A549 (cell line): ENCODE data around the gene C1orf35. TPM values are rescaled to one million over a fixed set of nuclear protein-coding genes. Genes with fewer than 3 reads are reported as not detected.

Experiments
- ATAC-seq, 2 experiments: fragments of 200-7000 bp in 1 of 2; fragments of >200 bp in 1 of 2; cut with Nextera tagmentation in 1 of 2; cut with Tn5 transposase in 1 of 2; 3 replicates each; pipeline versions ENCODE4 v1.8.0 to v1.9.1; 2018 to 2020; ENCODE audit warnings: mild to moderate bottlenecking in 1 of 2, moderate library complexity in 1 of 2
- CTCF ChIA-PET: fragments of 300-600 bp; sonication (Branson Sonifier 250); formaldehyde crosslinking; extraction: SDS; loops from one replicate; lab custom pipeline; 2021; ENCODE audit warnings: antibody characterized with exemption, inconsistent platforms; lab: Yijun Ruan, JAX
- POLR2A ChIA-PET: fragments of 350-600 bp; formaldehyde crosslinking; extraction: SDS; loops from one replicate; lab custom pipeline; 2021; ENCODE audit warnings: antibody characterized with exemption, inconsistent platforms; lab: Yijun Ruan, JAX
- DNase-seq, 2 experiments: peaks; one replicate each; pipeline versions ENCODE4 v3.0.0 to v3.0.0-alpha.2; 2011 to 2016; ENCODE audit warnings: low read depth in 1 of 2, low spot score in 1 of 2
- FAIRE-seq: peaks from 2 replicates; lab custom pipeline; 2011; peaks lifted over from hg19 to GRCh38; lab: Jason Lieb, UNC
- H3K27ac ChIP-seq, 2 experiments: fragments of >200 bp; sonication (Bioruptor Twin); formaldehyde crosslinking; 3 replicates each; pipeline ENCODE4 v1.5.1; 2016 to 2017
- H3K4me1 ChIP-seq: fragments of >200 bp; sonication (Bioruptor Twin); formaldehyde crosslinking; 3 replicates; pipeline ENCODE4 v1.6.1; 2016
- H3K4me2 ChIP-seq: fragments of >200 bp; sonication (Bioruptor Twin); formaldehyde crosslinking; 3 replicates; pipeline ENCODE4 v1.6.1; 2016
- H3K4me3 ChIP-seq: fragments of >200 bp; sonication (Bioruptor Twin); formaldehyde crosslinking; 3 replicates; pipeline ENCODE4 v1.5.1; 2016
- H3K9me3 ChIP-seq: fragments of >200 bp; sonication (Bioruptor Twin); formaldehyde crosslinking; 3 replicates; pipeline ENCODE4 v1.6.1; 2016
- BHLHE40 ChIP-seq: IDR thresholded peaks from 2 replicates; pipeline ENCODE4 v1.6.1; 2012; ENCODE audit warnings: low read depth, low read length, inconsistent platforms
- CBX2 ChIP-seq: fragments of 200-600 bp; sonication (generic); IDR thresholded peaks from 2 replicates; pipeline ENCODE4 v1.6.1; 2016; ENCODE audit warnings: low read depth, mild to moderate bottlenecking, borderline replicate concordance
- CBX8 ChIP-seq: fragments of 200-600 bp; sonication (generic); IDR thresholded peaks from 2 replicates; pipeline ENCODE4 v1.6.1; 2016
- CHD2 ChIP-seq: fragments of 150-350 bp; IDR thresholded peaks from 2 replicates; pipeline ENCODE4 v1.6.1; 2014; ENCODE audit warnings: low read length; ENCODE audit not compliant: partially characterized antibody
- EHF ChIP-seq: fragments of 250-450 bp; sonication (Bioruptor Pico); IDR thresholded peaks from 2 replicates; pipeline ENCODE4 v1.5.0; 2020; ENCODE audit warnings: mild to moderate bottlenecking
- EP300 ChIP-seq, 2 experiments: fragments of >200 bp; sonication (Bioruptor Twin); formaldehyde crosslinking; IDR thresholded peaks; 2 replicates in 1 of 2; 3 replicates in 1 of 2; pipeline ENCODE4 v1.6.1; 2016 to 2017
- ESRRA ChIP-seq: fragments of 150-350 bp; IDR thresholded peaks from 2 replicates; pipeline ENCODE4 v1.6.1; 2014; ENCODE audit warnings: mild to moderate bottlenecking, low read length, borderline replicate concordance
- FOXS1 ChIP-seq: fragments of 250-450 bp; sonication (Bioruptor Pico); IDR thresholded peaks from 2 replicates; pipeline ENCODE4 v1.5.0; 2020; ENCODE audit warnings: mild to moderate bottlenecking, moderate library complexity
- GATA3 ChIP-seq: IDR thresholded peaks from 2 replicates; pipeline ENCODE4 v1.6.1; 2012; ENCODE audit warnings: borderline replicate concordance
- HDAC2 ChIP-seq: fragments of 200-600 bp; sonication (generic); IDR thresholded peaks from 2 replicates; pipeline ENCODE4 v1.6.1; 2016
- HOXA7 ChIP-seq: fragments of 250-450 bp; sonication (Bioruptor Pico); IDR thresholded peaks from 2 replicates; pipeline ENCODE4 v1.5.0; 2020; ENCODE audit warnings: mild to moderate bottlenecking, moderate library complexity
- HOXB5 ChIP-seq: fragments of 250-450 bp; sonication (Bioruptor Pico); IDR thresholded peaks from 2 replicates; pipeline ENCODE4 v1.5.0; 2020; ENCODE audit warnings: mild to moderate bottlenecking, moderate library complexity
- JUN ChIP-seq, 2 experiments: fragments of >200 bp; sonication (Bioruptor Twin); formaldehyde crosslinking; IDR thresholded peaks; 2 replicates in 1 of 2; 3 replicates in 1 of 2; pipeline ENCODE4 v1.6.1; 2016 to 2017
- NFE2L2 ChIP-seq: fragments of 150-350 bp; conservative IDR thresholded peaks from 2 replicates; pipeline ENCODE4 v1.6.1; 2014; ENCODE audit warnings: low read length
- PHF8 ChIP-seq: fragments of 200-600 bp; sonication (generic); IDR thresholded peaks from 2 replicates; pipeline ENCODE4 v1.6.1; 2016; ENCODE audit warnings: low read depth, mild to moderate bottlenecking, antibody characterized with exemption, moderate library complexity, borderline replicate concordance
- POLR2AphosphoS2 ChIP-seq: conservative IDR thresholded peaks from 2 replicates; pipeline ENCODE4 v1.6.1; 2012; ENCODE audit warnings: low read length, improper control_type of control experiment, inconsistent platforms
- RAD21 ChIP-seq, 2 experiments: fragments of >200 bp in 1 of 2; sonication (Bioruptor Twin) in 1 of 2; formaldehyde crosslinking in 1 of 2; IDR thresholded peaks in 1 of 2; conservative IDR thresholded peaks in 1 of 2; 2 replicates in 1 of 2; 3 replicates in 1 of 2; pipeline ENCODE4 v1.6.1; 2012 to 2018; ENCODE audit warnings: inconsistent platforms in 1 of 2
- RARB ChIP-seq: fragments of 250-450 bp; sonication (Bioruptor Pico); IDR thresholded peaks from 2 replicates; pipeline ENCODE4 v1.8.0; 2021; ENCODE audit warnings: mild to moderate bottlenecking, moderate library complexity
- TFCP2L1 ChIP-seq: fragments of 250-450 bp; sonication (Bioruptor Pico); IDR thresholded peaks from 2 replicates; pipeline ENCODE4 v1.5.0; 2021; ENCODE audit warnings: mild to moderate bottlenecking
- TP53 ChIP-seq: fragments of 250-450 bp; sonication (Bioruptor Pico); IDR thresholded peaks from 2 replicates; pipeline ENCODE4 v1.5.0; 2021; ENCODE audit warnings: mild to moderate bottlenecking, moderate library complexity
- ZFP36 ChIP-seq: fragments of 450-650 bp; IDR thresholded peaks from 2 replicates; pipeline ENCODE4 v1.6.1; 2014; ENCODE audit warnings: borderline replicate concordance; ENCODE audit not compliant: partially characterized antibody
- WGBS: methylation state at CpG from one replicate; pipeline ENCODE4 v1.1.6; 2017; ENCODE audit errors: missing lambda C conversion rate; 5-methylcytosine and 5-hydroxymethylcytosine counted together
- polyA plus RNA-seq, 4 experiments: library from polyadenylated mRNA; depleted of rRNA in 3 of 4; stranded (reverse); fragments of >200 nt; fragmentation: RNase III in 1 of 4; extraction: RNeasy Plus Mini Kit Qiagen cat#74134 plus additional on column Dnase treatment in 1 of 4; gene quantifications; 2 replicates in 3 of 4; 3 replicates in 1 of 4; pipeline ENCODE4 v1.2.3, GENCODE V29; 2011 to 2017
- TF ChIP-seq, protein P1 (sequence below): IDR thresholded peaks from 2 replicates; pipeline ENCODE4 v1.6.1; 2012
- TF ChIP-seq, protein P2 (sequence below): fragments of 450-650 bp; IDR thresholded peaks from 2 replicates; pipeline ENCODE4 v1.6.1; 2014; ENCODE audit warnings: antibody characterized with exemption
- TF ChIP-seq, protein P3 (sequence below): IDR thresholded peaks from 2 replicates; pipeline ENCODE4 v1.6.1; 2012
- TF ChIP-seq, protein P4 (sequence below): fragments of 200-600 bp; sonication (generic); IDR thresholded peaks from 2 replicates; pipeline ENCODE4 v1.6.1; 2016; ENCODE audit warnings: antibody characterized with exemption, mild to moderate bottlenecking, moderate library complexity
- TF ChIP-seq, protein P5 (sequence below): fragments of 250-450 bp; sonication (Bioruptor Pico); IDR thresholded peaks from 2 replicates; pipeline ENCODE4 v1.5.0; 2021; ENCODE audit warnings: mild to moderate bottlenecking, moderate library complexity, borderline replicate concordance

C1orf35 gene
- polyA plus RNA-seq, 2 of the 4 experiments (the other 2 are of a cell fraction): 9.8 to 28.9 TPM

DNA sequence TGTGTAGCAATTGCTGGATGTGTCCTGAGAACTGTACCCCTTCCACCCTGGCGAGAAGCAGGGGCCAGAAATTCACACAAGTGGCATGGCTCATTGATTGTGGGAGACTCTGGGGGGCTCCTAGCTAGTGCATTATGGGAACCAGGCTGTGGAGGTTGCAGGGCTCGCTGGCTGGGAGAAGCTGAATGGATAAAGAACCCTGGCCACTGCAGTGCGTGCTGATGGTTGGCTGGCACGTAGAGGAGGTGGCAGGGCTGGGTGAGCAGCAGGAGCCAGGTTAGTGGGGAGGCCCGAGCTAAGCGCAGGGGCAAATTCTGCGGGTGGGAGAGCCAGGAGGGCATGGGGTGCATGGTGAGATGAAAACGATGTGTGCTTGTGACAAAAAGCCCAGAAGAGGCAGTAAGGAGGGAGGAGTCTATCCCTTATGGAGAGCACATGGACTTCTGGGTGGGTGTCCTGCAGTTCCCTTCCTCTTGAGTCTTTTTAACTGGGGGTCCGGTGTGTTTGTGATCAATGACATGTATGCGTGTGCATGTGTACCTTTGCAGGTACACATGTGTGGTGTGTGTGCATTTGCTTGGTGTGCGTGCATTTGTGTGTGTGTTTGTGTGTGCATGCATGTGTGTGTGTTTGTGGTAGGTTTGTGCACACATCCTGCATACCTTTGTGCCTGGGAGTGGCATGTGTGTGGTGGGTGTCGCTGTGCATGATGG lies 40.5 kb upstream of the C1orf35 start:
- DNase-seq (no peak), ATAC-seq (no peak), FAIRE-seq (no peak)
- H3K4me1 ChIP-seq: peaks cover 14% of the 10 kb centered on the region
- TF ChIP-seq ZFP36: no peak
- no peak for TF ChIP-seq BHLHE40
- no peak for TF ChIP-seq NFE2L2
- no peak for TF ChIP-seq FOXS1 (CRISPR knock-in tag)
- no peak for TF ChIP-seq EHF
- TF ChIP-seq PHF8: no peak
- TF ChIP-seq, protein P1, sequence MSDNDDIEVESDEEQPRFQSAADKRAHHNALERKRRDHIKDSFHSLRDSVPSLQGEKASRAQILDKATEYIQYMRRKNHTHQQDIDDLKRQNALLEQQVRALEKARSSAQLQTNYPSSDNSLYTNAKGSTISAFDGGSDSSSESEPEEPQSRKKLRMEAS: no peak
- TF ChIP-seq HOXB5 (CRISPR knock-in tag): no peak
- TF ChIP-seq HOXA7: no peak
- TF ChIP-seq CBX2: no peak
- TF ChIP-seq, protein P2, sequence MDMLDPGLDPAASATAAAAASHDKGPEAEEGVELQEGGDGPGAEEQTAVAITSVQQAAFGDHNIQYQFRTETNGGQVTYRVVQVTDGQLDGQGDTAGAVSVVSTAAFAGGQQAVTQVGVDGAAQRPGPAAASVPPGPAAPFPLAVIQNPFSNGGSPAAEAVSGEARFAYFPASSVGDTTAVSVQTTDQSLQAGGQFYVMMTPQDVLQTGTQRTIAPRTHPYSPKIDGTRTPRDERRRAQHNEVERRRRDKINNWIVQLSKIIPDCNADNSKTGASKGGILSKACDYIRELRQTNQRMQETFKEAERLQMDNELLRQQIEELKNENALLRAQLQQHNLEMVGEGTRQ: no peak
- TF ChIP-seq HDAC2: no peak
- no peak for TF ChIP-seq CHD2
- no peak for TF ChIP-seq EP300 (IDR thresholded peaks at IDR 0.05)
- no peak overlapping the region for H3K4me3 ChIP-seq
- H3K9me3 ChIP-seq: no peaks in the 10 kb centered on the region
- WGBS: 92% methylated on average over 12 of the region's 12 CpGs
- CTCF ChIA-PET: interaction anchor here (0.8 kb wide), 1 partner anchor 144 kb away, joined by 3 read pairs; no protein-coding TSS in a partner anchor
- H3K27ac ChIP-seq: no peak overlapping the region
- POLR2A ChIA-PET: interaction anchor here (3.0 kb wide), 1 partner anchor 22 kb away, joined by 12 read pairs; the partner anchor contains the start of gene IBA57
- H3K4me2 ChIP-seq: no peak overlapping the region

DNA sequence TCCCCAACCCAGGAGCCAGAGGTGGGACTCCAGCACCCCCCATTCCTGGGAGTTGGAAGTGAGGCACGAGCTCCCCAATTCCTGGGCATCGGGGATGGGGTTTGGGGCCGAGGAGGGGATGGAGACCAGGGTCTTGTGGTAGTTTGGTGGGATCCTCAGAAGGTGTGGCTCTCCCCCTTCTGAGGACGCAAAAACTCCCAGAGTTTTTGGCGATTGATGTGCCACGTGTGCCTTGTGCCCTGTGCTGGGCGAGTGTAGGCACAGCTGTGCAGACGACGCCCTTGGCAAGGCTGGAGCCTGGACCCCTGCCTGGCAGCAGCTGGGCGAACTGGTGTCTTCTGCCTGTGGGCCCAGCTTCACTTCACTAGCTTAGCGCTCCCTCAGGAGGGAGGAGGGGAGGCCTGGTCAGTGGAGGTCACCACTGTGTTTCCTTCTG lies 39.6 kb upstream of the C1orf35 start:
- H3K27ac ChIP-seq: no peak overlapping the region

More for the DNA sequence above, 39.6 kb upstream of the C1orf35 start:
- Histone ChIP-seq H3K4me3 (no peak overlapping the region), H3K9me3 (no peaks in the 10 kb centered on the region), H3K4me2 (no peak overlapping the region), H3K4me1 (peaks cover 14% of the 10 kb centered on the region)
- POLR2A ChIA-PET: interaction anchor here (3.0 kb wide), 1 partner anchor 23 kb away, joined by 12 read pairs; the partner anchor contains the start of gene IBA57
- WGBS: 85% methylated on average over 8 of the region's 11 CpGs
- DNase-seq: no peak
- TF ChIP-seq TP53 (no peak), JUN (IDR thresholded peaks at IDR 0.05) (no peak), RAD21 (conservative IDR thresholded peaks at IDR 0.05 in 1 of 2, IDR thresholded peaks at IDR 0.05 in 1 of 2) (no peak), TFCP2L1 (CRISPR knock-in tag) (no peak), GATA3 (no peak), RARB (CRISPR knock-in tag) (no peak), CBX8 (no peak), HOXB5 (CRISPR knock-in tag) (no peak), EHF (no peak), BHLHE40 (no peak), PHF8 (no peak), POLR2AphosphoS2 (no peak), ESRRA (no peak), HOXA7 (no peak)
- TF ChIP-seq, protein P3, sequence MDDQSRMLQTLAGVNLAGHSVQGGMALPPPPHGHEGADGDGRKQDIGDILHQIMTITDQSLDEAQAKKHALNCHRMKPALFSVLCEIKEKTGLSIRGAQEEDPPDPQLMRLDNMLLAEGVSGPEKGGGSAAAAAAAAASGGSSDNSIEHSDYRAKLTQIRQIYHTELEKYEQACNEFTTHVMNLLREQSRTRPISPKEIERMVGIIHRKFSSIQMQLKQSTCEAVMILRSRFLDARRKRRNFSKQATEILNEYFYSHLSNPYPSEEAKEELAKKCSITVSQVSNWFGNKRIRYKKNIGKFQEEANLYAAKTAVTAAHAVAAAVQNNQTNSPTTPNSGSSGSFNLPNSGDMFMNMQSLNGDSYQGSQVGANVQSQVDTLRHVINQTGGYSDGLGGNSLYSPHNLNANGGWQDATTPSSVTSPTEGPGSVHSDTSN: no peak
- TF ChIP-seq, protein P4, sequence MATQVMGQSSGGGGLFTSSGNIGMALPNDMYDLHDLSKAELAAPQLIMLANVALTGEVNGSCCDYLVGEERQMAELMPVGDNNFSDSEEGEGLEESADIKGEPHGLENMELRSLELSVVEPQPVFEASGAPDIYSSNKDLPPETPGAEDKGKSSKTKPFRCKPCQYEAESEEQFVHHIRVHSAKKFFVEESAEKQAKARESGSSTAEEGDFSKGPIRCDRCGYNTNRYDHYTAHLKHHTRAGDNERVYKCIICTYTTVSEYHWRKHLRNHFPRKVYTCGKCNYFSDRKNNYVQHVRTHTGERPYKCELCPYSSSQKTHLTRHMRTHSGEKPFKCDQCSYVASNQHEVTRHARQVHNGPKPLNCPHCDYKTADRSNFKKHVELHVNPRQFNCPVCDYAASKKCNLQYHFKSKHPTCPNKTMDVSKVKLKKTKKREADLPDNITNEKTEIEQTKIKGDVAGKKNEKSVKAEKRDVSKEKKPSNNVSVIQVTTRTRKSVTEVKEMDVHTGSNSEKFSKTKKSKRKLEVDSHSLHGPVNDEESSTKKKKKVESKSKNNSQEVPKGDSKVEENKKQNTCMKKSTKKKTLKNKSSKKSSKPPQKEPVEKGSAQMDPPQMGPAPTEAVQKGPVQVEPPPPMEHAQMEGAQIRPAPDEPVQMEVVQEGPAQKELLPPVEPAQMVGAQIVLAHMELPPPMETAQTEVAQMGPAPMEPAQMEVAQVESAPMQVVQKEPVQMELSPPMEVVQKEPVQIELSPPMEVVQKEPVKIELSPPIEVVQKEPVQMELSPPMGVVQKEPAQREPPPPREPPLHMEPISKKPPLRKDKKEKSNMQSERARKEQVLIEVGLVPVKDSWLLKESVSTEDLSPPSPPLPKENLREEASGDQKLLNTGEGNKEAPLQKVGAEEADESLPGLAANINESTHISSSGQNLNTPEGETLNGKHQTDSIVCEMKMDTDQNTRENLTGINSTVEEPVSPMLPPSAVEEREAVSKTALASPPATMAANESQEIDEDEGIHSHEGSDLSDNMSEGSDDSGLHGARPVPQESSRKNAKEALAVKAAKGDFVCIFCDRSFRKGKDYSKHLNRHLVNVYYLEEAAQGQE: no peak
- TF ChIP-seq, protein P5, sequence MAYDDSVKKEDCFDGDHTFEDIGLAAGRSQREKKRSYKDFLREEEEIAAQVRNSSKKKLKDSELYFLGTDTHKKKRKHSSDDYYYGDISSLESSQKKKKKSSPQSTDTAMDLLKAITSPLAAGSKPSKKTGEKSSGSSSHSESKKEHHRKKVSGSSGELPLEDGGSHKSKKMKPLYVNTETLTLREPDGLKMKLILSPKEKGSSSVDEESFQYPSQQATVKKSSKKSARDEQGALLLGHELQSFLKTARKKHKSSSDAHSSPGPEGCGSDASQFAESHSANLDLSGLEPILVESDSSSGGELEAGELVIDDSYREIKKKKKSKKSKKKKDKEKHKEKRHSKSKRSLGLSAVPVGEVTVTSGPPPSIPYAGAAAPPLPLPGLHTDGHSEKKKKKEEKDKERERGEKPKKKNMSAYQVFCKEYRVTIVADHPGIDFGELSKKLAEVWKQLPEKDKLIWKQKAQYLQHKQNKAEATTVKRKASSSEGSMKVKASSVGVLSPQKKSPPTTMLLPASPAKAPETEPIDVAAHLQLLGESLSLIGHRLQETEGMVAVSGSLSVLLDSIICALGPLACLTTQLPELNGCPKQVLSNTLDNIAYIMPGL (CRISPR knock-in tag): no peak
- no peak for ATAC-seq
- no peak for FAIRE-seq
- CTCF ChIA-PET: interaction anchor here (0.8 to 2.4 kb wide), 4 partner anchors 12 to 143 kb away, joined by 3 to 8 read pairs (median 4); no protein-coding TSS in a partner anchor
